Naive thymus-derived CD8-positive, alpha-beta T cell (primary cell): ENCODE data around the gene NR1I3. TPM values are rescaled to one million over a fixed set of nuclear protein-coding genes. Genes with fewer than 3 reads are reported as not detected.
A peak's percentile ranks its signal among the peaks of the same experiment; 100 is the strongest.
"Not testable (repeated sequence)": the region's sequence is repeated elsewhere in the genome, so short reads cannot be mapped to it uniquely, and the experiment has no call there.

Experiments
- ATAC-seq, 2 donors: fragments of 150-1000 bp; cut with Tn5 transposase in 1 of 2; sonication (Bioruptor Pico), chemical (Tn5 transposase) in 1 of 2; 1 replicate in 1 of 2; 2 replicates in 1 of 2; pipeline ENCODE4 v1.10.0; 2021; ENCODE audit warnings: mild to moderate bottlenecking in 2 of 2, moderate library complexity in 2 of 2
- POLR2A ChIA-PET: fragments of 350-600 bp; sonication (Branson Sonifier 250); formaldehyde crosslinking; loops from one replicate; lab custom pipeline; 2021; ENCODE audit warnings: antibody characterized with exemption; lab: Charles Lee
- DNase-seq, 10 donors: peaks; one replicate each; pipeline versions ENCODE4 v3.0.0 to v3.0.0-alpha.2; 2020 to 2022
- H3K27ac Mint-ChIP-seq, 10 donors: one replicate each; pipeline ENCODE4 v1.8.0; 2020 to 2022; ENCODE audit warnings: mild to moderate bottlenecking in 10 of 10, mixed read lengths in 10 of 10, moderate library complexity in 4 of 10, inconsistent platforms in 1 of 10
- H3K27me3 Mint-ChIP-seq, 5 donors: one replicate each; pipeline ENCODE4 v1.8.0; 2021 to 2022; ENCODE audit warnings: mixed read lengths in 5 of 5
- H3K36me3 Mint-ChIP-seq, 3 donors: one replicate each; pipeline ENCODE4 v1.8.0; 2020 to 2022; ENCODE audit warnings: mixed read lengths in 3 of 3, mild to moderate bottlenecking in 2 of 3, inconsistent platforms in 1 of 3
- H3K4me1 Mint-ChIP-seq, 4 donors: one replicate each; pipeline ENCODE4 v1.8.0; 2021 to 2022; ENCODE audit warnings: mixed read lengths in 4 of 4
- H3K4me3 Mint-ChIP-seq, 10 donors: one replicate each; pipeline ENCODE4 v1.8.0; 2020 to 2022; ENCODE audit warnings: mild to moderate bottlenecking in 10 of 10, mixed read lengths in 10 of 10, moderate library complexity in 6 of 10, inconsistent platforms in 1 of 10
- H3K9me3 Mint-ChIP-seq, 9 donors: one replicate each; pipeline ENCODE4 v1.8.0; 2020 to 2022; ENCODE audit warnings: mixed read lengths in 9 of 9, mild to moderate bottlenecking in 3 of 9, inconsistent platforms in 1 of 9, moderate library complexity in 1 of 9
- polyA plus RNA-seq, 3 donors: library from polyadenylated mRNA; unstranded; fragments of 300-500 nt; fragmentation: Illumina TruSeq; gene quantifications; one replicate each; pipeline ENCODE4 v1.2.3, GENCODE V29; 2021
- total RNA-seq, 8 experiments: library from RNA in 2 of 8; stranded (reverse) in 2 of 8; gene quantifications; one replicate each; pipeline ENCODE4 v1.2.3 and lab custom pipeline; 2021 to 2026

Gene NR1I3
- total and polyA plus RNA-seq, 5 experiments from 2014 or later = 0.19 TPM; not detected in 4

GRCh38 chr1:161260376-161261260 lies 22.6 kb upstream of the NR1I3 start:
- Mint-ChIP-seq H3K4me1 (peaks cover 11 to 37% (median 24%) of the 10 kb centered on the region in 4 donors), H3K9me3 (peaks cover 0 to 31% (median 14%) of the 10 kb centered on the region in 9 donors), H3K36me3 (peaks cover 9 to 27% (median 22%) of the 10 kb centered on the region in 3 donors), H3K27ac (peak overlapping the region in 1 of 10 donors; percentile 61), H3K4me3 (peak overlapping the region in 4 of 10 donors; percentile 34 to 79 (median 61)), H3K27me3 (peaks cover 26 to 82% (median 62%) of the 10 kb centered on the region in 5 donors)
- DNase-seq = no peak
- POLR2A ChIA-PET = no interaction called here
- ATAC-seq = no peak

- Mint-ChIP-seq H3K27ac (peak overlapping the region in 1 of 10 donors; percentile 83), H3K27me3 (peaks cover 26 to 82% (median 64%) of the 10 kb centered on the region in 5 donors), H3K9me3 (peaks cover 0 to 33% (median 16%) of the 10 kb centered on the region in 9 donors), H3K4me3 (peak overlapping the region in 9 of 10 donors; percentile 46 to 82 (median 75)), H3K36me3 (peaks cover 9 to 32% (median 24%) of the 10 kb centered on the region in 3 donors), H3K4me1 (peaks cover 11 to 37% (median 24%) of the 10 kb centered on the region in 4 donors)
- no peak for DNase-seq
- ATAC-seq = no peak
- POLR2A ChIA-PET = no interaction called here
Measured at GRCh38 chr1:161259765-161260164, 21.8 kb upstream of the NR1I3 start.

GRCh38 chr1:161259345-161259702 lies 21.3 kb upstream of the NR1I3 start:
- peaks cover 26 to 78% (median 62%) of the 10 kb centered on the region in 5 donors for H3K27me3 Mint-ChIP-seq
- H3K9me3 Mint-ChIP-seq = peaks cover 0 to 33% (median 16%) of the 10 kb centered on the region in 9 donors
- H3K36me3 Mint-ChIP-seq = peaks cover 9 to 32% (median 24%) of the 10 kb centered on the region in 3 donors
- peaks cover 11 to 37% (median 24%) of the 10 kb centered on the region in 4 donors for H3K4me1 Mint-ChIP-seq
- ATAC-seq (no peak), DNase-seq (no peak)
- peak overlapping the region; percentile 46 to 82 (median 76) for H3K4me3 Mint-ChIP-seq
- peak overlapping the region in 1 of 10 donors; percentile 83 for H3K27ac Mint-ChIP-seq
- POLR2A ChIA-PET = interaction anchor here (1.3 kb wide), 1 partner anchor 43 kb away, joined by 6 read pairs; no protein-coding TSS in a partner anchor

GRCh38 chr1:161258439-161259344 lies 20.7 kb upstream of the NR1I3 start, which contains the start of gene PCP4L1:
PCP4L1 (plus strand) TSS chr1:161258745; CDS start chr1:161258975, 230 bp downstream.
- ATAC-seq (peak; percentile 90 to 91), DNase-seq (peak; percentile 4 to 70 (median 21))
- POLR2A ChIA-PET = interaction anchor here (0.6 to 1.3 kb wide), 3 partner anchors 42 to 110 kb away, joined by 3 to 6 read pairs (median 4); no protein-coding TSS in a partner anchor
- Mint-ChIP-seq H3K4me3 (peak within 1 kb of the TSS; percentile 46 to 82 (median 76)), H3K27me3 (peaks cover 26 to 77% (median 62%) of the 10 kb centered on the region in 5 donors), H3K9me3 (peaks cover 0 to 33% (median 16%) of the 10 kb centered on the region in 9 donors), H3K27ac (peak within 1 kb of the TSS in 3 of 10 donors; percentile 43 to 83 (median 71)), H3K36me3 (peaks cover 9 to 32% (median 24%) of the 10 kb centered on the region in 3 donors), H3K4me1 (peaks cover 11 to 37% (median 24%) of the 10 kb centered on the region in 4 donors)

GRCh38 chr1:161257109-161257508 lies 19.1 kb upstream of the NR1I3 start:
- Mint-ChIP-seq H3K9me3 (peaks cover 0 to 33% (median 16%) of the 10 kb centered on the region in 9 donors), H3K4me1 (peaks cover 11 to 37% (median 24%) of the 10 kb centered on the region in 4 donors), H3K27ac (peak overlapping the region in 1 of 10 donors; percentile 71), H3K4me3 (peak overlapping the region in 2 of 10 donors; percentile 75 to 78), H3K27me3 (peaks cover 23 to 73% (median 56%) of the 10 kb centered on the region in 5 donors), H3K36me3 (peaks cover 9 to 32% (median 24%) of the 10 kb centered on the region in 3 donors)
- POLR2A ChIA-PET = interaction anchor here (1.2 kb wide), 1 partner anchor 9 kb away, joined by 5 read pairs; no protein-coding TSS in a partner anchor
- peak in 1 of 10 donors; percentile 16 for DNase-seq
- ATAC-seq = not testable (repeated sequence)

GRCh38 chr1:161255955-161256520 lies 18.0 kb upstream of the NR1I3 start:
- H3K4me3 Mint-ChIP-seq, POLR2A ChIA-PET, ATAC-seq, DNase-seq: not testable (repeated sequence)
- peak overlapping the region in 1 of 10 donors; percentile 65 for H3K27ac Mint-ChIP-seq
- peaks cover 0 to 33% (median 16%) of the 10 kb centered on the region in 9 donors for H3K9me3 Mint-ChIP-seq
- peaks cover 9 to 32% (median 24%) of the 10 kb centered on the region in 3 donors for H3K36me3 Mint-ChIP-seq
- H3K4me1 Mint-ChIP-seq = peaks cover 11 to 32% (median 20%) of the 10 kb centered on the region in 4 donors
- peaks cover 18 to 73% (median 48%) of the 10 kb centered on the region in 5 donors for H3K27me3 Mint-ChIP-seq

- DNase-seq, H3K27ac Mint-ChIP-seq, H3K4me3 Mint-ChIP-seq, ATAC-seq, POLR2A ChIA-PET: not testable (repeated sequence)
- peaks cover 9 to 32% (median 24%) of the 10 kb centered on the region in 3 donors for H3K36me3 Mint-ChIP-seq
- peaks cover 12 to 24% (median 17%) of the 10 kb centered on the region in 4 donors for H3K4me1 Mint-ChIP-seq
- H3K27me3 Mint-ChIP-seq = peaks cover 17 to 70% (median 43%) of the 10 kb centered on the region in 5 donors
- peaks cover 0 to 33% (median 16%) of the 10 kb centered on the region in 9 donors for H3K9me3 Mint-ChIP-seq
Measured at GRCh38 chr1:161255302-161255701, 17.3 kb upstream of the NR1I3 start.

GRCh38 chr1:161251579-161251978 lies 13.6 kb upstream of the NR1I3 start:
- Mint-ChIP-seq H3K9me3 (peaks cover 0 to 12% (median 10%) of the 10 kb centered on the region in 9 donors), H3K4me3 (no peak overlapping the region), H3K4me1 (peaks cover 0 to 1% (median 0%) of the 10 kb centered on the region in 4 donors), H3K27ac (no peak overlapping the region), H3K36me3 (peaks cover 0 to 14% (median 11%) of the 10 kb centered on the region in 3 donors), H3K27me3 (peaks cover 0 to 32% (median 14%) of the 10 kb centered on the region in 5 donors)
- no peak for DNase-seq
- no peak for ATAC-seq
- POLR2A ChIA-PET = no interaction called here

- H3K4me3 Mint-ChIP-seq = no peak overlapping the region
- DNase-seq (no peak), ATAC-seq (no peak)
- peaks cover 0 to 1% (median 0%) of the 10 kb centered on the region in 4 donors for H3K4me1 Mint-ChIP-seq
- peaks cover 0 to 8% (median 6%) of the 10 kb centered on the region in 3 donors for H3K36me3 Mint-ChIP-seq
- POLR2A ChIA-PET = no interaction called here
- H3K9me3 Mint-ChIP-seq = peaks cover 0 to 7% (median 3%) of the 10 kb centered on the region in 9 donors
- no peak overlapping the region for H3K27ac Mint-ChIP-seq
- H3K27me3 Mint-ChIP-seq = peaks cover 0 to 27% (median 10%) of the 10 kb centered on the region in 5 donors
Measured at GRCh38 chr1:161250829-161251228, 12.8 kb upstream of the NR1I3 start.

- ATAC-seq, POLR2A ChIA-PET, H3K4me3 Mint-ChIP-seq, H3K36me3 Mint-ChIP-seq, DNase-seq, H3K4me1 Mint-ChIP-seq, H3K9me3 Mint-ChIP-seq: not testable (repeated sequence)
- H3K27ac Mint-ChIP-seq = peak overlapping the region in 1 of 10 donors; percentile 5
- H3K27me3 Mint-ChIP-seq = peaks cover 0 to 19% (median 6%) of the 10 kb centered on the region in 5 donors
Measured at GRCh38 chr1:161250100-161250499, 12.1 kb upstream of the NR1I3 start.

- Mint-ChIP-seq H3K27me3 (peaks cover 3 to 15% (median 8%) of the 10 kb centered on the region in 5 donors), H3K36me3 (peaks cover 0 to 1% (median 0%) of the 10 kb centered on the region in 3 donors), H3K27ac (no peak overlapping the region), H3K9me3 (peaks cover 0 to 2% (median 0%) of the 10 kb centered on the region in 9 donors), H3K4me3 (no peak overlapping the region), H3K4me1 (no peaks in the 10 kb centered on the region)
- POLR2A ChIA-PET = no interaction called here
- ATAC-seq (no peak), DNase-seq (no peak)
Measured at GRCh38 chr1:161244888-161245287, 6.9 kb upstream of the NR1I3 start.
